AG04449 (cell line): ENCODE data around the gene CATSPER3.

ENCODE experiments used
- CTCF ChIA-PET: fragments of 350-600 bp; formaldehyde crosslinking; extraction: SDS; loops from one replicate; lab custom pipeline; 2021; ENCODE audit warnings: antibody characterized with exemption; lab: Yijun Ruan, JAX
- POLR2A ChIA-PET: fragments of 400-600, 350-600 bp; formaldehyde crosslinking; extraction: SDS; loops from one replicate; lab custom pipeline; 2020; ENCODE audit warnings: antibody characterized with exemption, inconsistent platforms; lab: Yijun Ruan, JAX
- DNase-seq: peaks from one replicate; pipeline ENCODE4 v3.0.0-alpha.2; 2010; ENCODE audit warnings: low read depth, low spot score
- H3K4me3 ChIP-seq: 2 replicates; pipeline ENCODE4 v1.5.1; 2011; ENCODE audit warnings: low read depth, mild to moderate bottlenecking, control low read depth, low read length
- CTCF ChIP-seq: IDR thresholded peaks from one replicate; pipeline ENCODE4 v1.5.1; 2011; ENCODE audit warnings: mild to moderate bottlenecking, moderate library complexity, low read length, control low read depth, inconsistent platforms; ENCODE audit not compliant: insufficient read depth; ENCODE audit errors: missing control alignments

CATSPER3 gene

GRCh38 chr5:135047347-135047695 lies 79.6 kb downstream of the CATSPER3 start:
- CTCF ChIA-PET: interaction anchor here (0.6 kb wide), 1 partner anchor 10 kb away, joined by 3 read pairs; no protein-coding TSS in a partner anchor
- no peak overlapping the region for H3K4me3 ChIP-seq
- TF ChIP-seq CTCF: no peak
- POLR2A ChIA-PET: no interaction called here
- DNase-seq: no peak

GRCh38 chr5:135048286-135048685 lies 80.6 kb downstream of the CATSPER3 start:
- DNase-seq: no peak
- no peak for TF ChIP-seq CTCF
- POLR2A ChIA-PET: interaction anchor here (0.6 kb wide), 1 partner anchor 197 kb away, joined by 3 read pairs; no protein-coding TSS in a partner anchor
- CTCF ChIA-PET: no interaction called here
- H3K4me3 ChIP-seq: no peak overlapping the region

GRCh38 chr5:135048930-135049329 lies 81.2 kb downstream of the CATSPER3 start:
- CTCF ChIA-PET: no interaction called here
- POLR2A ChIA-PET: interaction anchor here (0.5 to 0.6 kb wide), 2 partner anchors 120 to 198 kb away, joined by 3 read pairs; no protein-coding TSS in a partner anchor
- no peak overlapping the region for H3K4me3 ChIP-seq
- no peak for DNase-seq
- no peak for TF ChIP-seq CTCF

- POLR2A ChIA-PET: no interaction called here
- CTCF ChIA-PET: no interaction called here
- no peak for TF ChIP-seq CTCF
- H3K4me3 ChIP-seq: no peak overlapping the region
- no peak for DNase-seq
Observed at GRCh38 chr5:135050244-135050767, 82.6 kb downstream of the CATSPER3 start.

- CTCF ChIA-PET: no interaction called here
- H3K4me3 ChIP-seq: no peak overlapping the region
- DNase-seq: no peak
- POLR2A ChIA-PET: no interaction called here
- no peak for TF ChIP-seq CTCF
Observed at GRCh38 chr5:135051399-135051798, 83.7 kb downstream of the CATSPER3 start.

GRCh38 chr5:135051872-135052271 lies 84.2 kb downstream of the CATSPER3 start:
- no peak overlapping the region for H3K4me3 ChIP-seq
- TF ChIP-seq CTCF: no peak
- CTCF ChIA-PET: no interaction called here
- DNase-seq: no peak
- POLR2A ChIA-PET: no interaction called here
